HG03469 (cell line): Measurements from ENCODE around the gene POLR2E.
"Not testable (repeated sequence)": the region's sequence is repeated elsewhere in the genome, so short reads cannot be mapped to it uniquely, and the experiment has no call there.

ENCODE experiments used
- ATAC-seq: cut with Tn5 transposase; IDR thresholded peaks from one replicate; pipeline ENCODE4 v1.9.1; 2021; ENCODE audit warnings: mild to moderate bottlenecking, moderate library complexity, moderate number of reproducible peaks; ENCODE audit not compliant: unreplicated experiment

POLR2E gene

GRCh38 chr19:1094978-1095701 is at the start of gene POLR2E:
POLR2E (minus strand) TSS chr19:1095375; CDS start chr19:1095315, 60 bp downstream.
- ATAC-seq: peak; percentile 72

DNA sequence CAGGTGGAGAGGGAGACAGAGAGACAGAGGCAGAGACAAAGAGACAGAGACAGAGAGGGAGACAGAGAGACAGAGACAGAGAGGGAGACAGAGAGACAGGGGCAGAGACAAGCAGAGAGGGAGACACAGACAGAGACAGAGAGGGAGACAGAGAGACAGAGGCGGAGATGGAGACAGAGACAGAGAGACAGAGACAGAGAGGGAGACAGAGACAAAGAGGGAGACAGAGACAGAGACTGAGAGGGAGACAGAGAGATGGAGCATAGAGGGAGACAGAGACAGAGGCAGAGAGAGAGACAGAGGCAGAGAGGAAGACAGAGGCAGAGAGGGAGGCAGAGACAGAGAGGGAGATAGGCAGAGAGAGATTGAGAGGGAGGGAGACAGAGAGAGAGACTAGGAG is 49.6 kb upstream of the POLR2E start:
- ATAC-seq: no peak

DNA sequence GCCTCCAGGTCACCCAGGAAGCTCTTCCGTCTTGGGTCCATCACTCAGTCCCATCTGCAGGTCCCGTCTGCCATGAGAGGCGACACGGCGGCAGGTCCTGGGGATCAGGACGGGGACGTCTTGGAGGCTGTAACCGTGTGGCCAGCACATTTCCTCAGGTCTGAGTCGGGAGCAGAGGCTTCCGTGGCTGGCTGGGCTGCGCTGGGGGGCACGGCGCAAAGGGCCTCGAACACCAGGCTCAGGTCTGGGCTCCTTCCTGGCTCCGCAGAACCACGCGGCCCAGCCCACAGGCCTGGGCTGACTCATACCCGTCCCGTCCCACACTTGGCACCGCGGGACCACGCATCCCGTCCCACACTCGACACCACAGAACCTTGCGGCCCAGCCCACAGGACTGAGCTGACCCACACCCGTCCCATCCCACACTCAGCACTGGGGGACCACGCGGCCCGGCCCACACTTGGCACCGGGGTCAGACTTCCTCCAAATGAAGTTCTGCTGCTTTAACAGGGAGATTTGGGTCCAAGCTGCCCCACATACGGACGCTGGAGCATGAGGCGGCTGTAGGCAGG is 48.7 kb upstream of the POLR2E start:
- no peak for ATAC-seq

GRCh38 chr19:1141944-1142343 is 46.8 kb upstream of the POLR2E start:
- no peak for ATAC-seq

GRCh38 chr19:1140272-1141027 is 45.3 kb upstream of the POLR2E start:
- ATAC-seq: no peak

- no peak for ATAC-seq
Observed at GRCh38 chr19:1139126-1139525, 44.0 kb upstream of the POLR2E start.

DNA sequence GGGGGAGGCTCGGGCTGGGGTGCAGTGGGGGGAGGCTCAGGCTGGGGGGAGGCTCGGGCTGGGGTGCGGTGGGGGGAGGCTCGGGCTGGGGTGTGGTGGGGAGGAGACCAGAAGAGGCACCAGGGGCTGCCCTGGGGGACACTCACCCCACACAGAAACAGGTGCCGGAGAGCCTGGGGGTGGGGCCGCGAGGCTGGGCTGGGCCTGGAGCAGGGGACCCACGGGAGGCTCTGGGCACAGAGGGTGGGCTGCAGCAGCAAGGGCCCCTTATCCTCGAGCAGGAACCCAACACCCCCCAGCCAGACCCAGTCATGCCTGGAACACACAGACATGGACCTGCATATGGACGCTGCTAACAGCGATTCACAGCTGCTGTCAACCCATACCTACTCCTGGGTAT is 42.9 kb upstream of the POLR2E start:
- no peak for ATAC-seq

DNA sequence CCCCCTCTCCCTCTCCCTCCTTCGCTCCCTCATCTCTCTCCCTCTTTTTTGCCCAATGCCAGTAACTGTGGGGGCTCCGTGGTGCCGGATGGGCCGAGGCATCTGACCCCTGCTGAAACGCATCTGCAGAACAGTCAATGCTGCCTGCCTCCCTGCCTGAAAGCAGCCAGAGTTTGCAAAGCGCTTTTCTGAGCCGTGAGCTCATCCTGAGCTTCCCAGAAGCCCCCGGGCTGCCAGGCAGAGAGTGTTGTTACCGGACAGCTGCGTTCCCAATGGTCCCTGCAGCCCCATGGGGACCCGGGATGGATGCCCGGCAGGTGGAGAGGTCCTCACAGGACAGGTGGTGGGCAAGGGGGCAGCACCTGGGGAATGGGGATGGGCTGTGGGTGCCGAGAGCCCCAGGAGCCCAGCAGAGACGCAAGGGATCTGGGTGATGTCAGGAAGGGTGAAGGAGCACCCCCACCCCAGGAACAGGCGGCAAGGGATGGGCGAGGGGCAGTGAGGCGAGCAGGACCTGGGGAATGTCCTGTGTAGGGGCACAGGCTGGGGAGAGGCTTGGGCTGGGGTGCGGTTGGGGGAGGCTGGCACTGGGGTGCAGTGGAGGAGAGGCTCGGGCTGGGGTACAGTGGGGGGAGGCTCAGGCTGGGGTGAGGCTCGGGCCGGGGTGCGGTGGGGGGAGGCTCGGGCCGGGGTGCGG is 41.6 kb upstream of the POLR2E start:
- ATAC-seq: no peak

DNA sequence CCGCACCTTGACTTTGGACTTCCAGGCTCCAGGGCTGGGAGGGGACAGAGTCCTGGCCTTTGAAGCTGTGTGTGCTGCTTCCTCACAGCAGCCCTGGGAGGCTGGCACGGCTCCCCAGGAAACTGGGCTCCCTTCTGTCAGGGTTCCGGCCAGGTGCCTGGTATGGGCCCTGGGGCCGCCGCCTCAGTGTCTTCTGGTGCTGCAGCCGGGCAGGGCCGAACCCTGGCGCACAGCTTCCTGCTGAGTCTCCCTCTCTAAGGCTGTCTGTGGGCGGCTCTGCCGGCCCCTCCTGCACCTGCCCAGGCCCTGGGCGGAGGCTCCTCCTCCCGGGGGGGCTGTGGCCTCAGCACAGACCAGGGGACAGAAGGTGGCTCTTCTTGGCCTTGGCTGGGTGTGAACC is 41.0 kb upstream of the POLR2E start:
- no peak for ATAC-seq

GRCh38 chr19:1135454-1135853 is 40.3 kb upstream of the POLR2E start:
- no peak for ATAC-seq

DNA sequence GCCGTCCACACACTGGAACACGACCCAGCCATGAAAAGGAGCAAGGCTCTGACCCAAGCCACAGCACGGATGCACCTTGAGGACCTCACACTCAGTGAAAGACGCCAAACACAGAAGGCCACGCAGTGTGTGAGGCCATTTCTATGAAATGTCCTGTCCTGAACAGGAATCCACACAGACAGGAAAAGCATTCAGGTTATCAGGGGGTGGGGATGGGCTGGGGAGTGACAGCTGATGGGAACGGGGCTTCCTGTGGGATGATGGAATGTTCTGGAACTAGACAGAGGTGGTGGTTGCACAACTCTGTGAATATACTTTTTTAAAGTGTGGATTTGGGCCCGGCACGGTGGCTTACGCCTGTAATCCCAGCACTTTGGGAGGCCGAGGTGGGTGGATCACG is 39.3 kb upstream of the POLR2E start:
- ATAC-seq: no peak

DNA sequence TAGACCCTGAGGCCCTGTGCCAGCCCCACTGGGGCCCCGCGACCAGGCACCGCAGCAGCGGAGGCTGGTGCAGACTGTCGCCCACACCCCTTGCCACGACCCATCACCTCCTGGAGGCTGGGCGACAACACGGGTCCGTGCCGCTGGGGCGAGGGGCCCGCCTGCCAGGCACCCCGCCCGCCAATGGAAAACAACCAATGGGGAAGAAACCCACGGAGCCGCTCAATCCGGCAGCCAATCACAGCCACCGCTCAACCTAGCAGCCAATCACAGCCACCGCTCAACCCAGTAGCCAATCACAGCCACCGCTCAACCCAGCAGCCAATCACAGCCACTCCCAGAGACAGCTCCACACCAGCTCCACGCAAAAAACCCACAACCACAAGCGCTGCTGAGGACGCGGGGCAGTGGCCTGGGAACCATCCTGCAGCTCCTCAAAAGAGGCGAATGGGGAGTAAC is 38.3 kb upstream of the POLR2E start:
- peak; percentile 30 for ATAC-seq

DNA sequence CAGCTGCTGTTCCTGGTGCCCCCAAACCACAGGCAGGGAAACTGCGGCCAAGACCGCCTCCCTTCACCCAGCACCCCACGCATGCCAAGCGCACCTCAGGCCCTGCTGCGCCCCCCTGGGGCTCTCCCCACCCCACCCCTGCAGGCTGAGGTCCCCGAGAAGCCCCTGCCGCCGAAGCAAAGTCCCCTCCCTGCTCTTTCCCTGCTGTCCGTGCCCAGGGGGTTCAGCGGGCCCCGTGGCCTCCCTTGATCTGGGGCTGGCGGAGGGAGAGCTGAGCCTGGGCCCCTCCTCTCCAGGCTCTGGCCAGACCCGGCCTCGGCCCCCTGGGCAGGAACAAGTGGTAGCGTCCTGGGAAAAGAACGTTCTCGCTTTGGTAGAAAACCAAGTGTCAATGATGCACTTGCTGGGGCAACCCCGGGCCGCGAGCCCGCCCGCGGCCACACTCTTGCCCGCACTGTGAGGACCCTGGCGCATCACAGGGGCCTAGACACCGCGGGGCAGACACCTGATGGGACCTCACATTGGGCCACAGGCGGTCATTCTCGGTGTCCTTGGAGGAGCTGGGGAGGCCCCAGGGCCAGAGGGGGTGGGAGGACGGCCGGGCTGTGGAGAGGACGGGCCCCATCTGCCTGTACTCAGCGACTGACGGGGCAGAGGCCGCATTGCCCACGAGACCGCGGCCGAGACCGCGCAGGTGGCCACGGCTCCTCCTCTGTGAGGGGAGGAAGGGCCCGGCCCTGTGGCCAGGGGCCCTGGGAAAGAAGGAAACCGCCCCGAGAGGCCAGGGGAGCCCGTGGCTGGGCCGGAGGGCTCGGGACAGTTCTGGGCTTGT is 37.6 kb upstream of the POLR2E start:
- ATAC-seq: no peak

DNA sequence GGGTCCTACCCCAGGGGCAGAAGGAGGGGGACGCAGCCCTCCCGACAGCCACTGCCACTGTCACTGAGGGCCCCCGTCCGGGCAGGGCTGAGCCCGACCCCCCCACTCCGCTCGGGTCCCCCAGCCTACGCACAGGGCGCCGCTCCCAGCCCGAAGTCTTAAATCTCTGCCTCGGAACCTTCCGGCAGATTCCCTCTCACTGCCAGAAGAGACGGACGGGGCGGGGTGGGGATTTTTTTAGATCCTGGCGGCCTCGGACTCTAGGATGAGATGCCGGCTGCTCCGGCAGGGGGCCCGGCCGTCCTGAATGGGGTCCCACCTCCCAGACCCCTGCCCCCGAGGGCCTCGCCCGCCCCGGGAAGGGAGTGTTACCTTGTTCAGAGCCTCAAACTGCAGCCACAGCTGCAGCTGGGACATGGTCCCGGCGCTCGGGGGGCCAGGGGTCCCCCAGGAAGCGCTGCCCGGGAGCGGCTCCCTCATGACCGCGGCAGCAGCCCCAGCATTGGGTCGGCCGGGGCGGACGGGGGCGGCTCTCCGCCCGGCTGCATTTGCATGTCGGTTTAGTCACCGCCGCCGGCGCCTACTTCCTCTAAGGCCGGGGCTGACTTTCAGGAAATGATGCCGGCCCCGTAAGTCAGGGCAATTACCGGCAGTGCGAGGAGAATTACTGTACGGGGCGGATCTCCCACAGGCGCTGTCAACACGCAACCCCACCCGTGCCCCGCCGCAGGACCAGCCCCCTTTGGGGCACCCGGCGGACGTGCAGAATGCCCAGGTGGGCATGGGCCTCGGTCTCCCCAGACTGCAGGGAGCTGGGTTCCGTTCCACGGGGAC is 36.8 kb upstream of the POLR2E start:
- no peak for ATAC-seq

GRCh38 chr19:1130771-1131717 is 35.9 kb upstream of the POLR2E start:
- no peak for ATAC-seq

DNA sequence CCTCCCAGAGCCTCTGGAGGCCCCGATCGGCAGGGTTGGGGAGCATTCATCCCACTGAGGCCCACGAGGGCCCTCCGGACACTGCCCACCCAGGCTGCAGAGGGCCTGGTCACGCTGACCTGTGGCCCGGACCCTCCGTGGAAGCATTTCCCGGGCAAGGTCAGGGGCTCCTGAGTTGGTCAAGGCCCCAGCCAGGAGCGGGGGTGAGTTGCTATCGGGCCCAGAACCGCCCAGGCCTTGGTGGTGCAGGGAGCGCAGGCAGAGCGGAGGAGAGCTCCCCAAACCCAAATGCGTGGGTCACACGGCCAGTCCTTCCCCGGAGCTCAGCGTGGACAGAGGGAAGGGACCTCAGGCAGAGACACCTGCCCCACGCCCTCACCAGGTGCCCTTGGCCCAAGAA is 34.4 kb upstream of the POLR2E start:
- ATAC-seq: no peak

GRCh38 chr19:1129084-1129483 is 33.9 kb upstream of the POLR2E start:
- ATAC-seq: not testable (repeated sequence)

DNA sequence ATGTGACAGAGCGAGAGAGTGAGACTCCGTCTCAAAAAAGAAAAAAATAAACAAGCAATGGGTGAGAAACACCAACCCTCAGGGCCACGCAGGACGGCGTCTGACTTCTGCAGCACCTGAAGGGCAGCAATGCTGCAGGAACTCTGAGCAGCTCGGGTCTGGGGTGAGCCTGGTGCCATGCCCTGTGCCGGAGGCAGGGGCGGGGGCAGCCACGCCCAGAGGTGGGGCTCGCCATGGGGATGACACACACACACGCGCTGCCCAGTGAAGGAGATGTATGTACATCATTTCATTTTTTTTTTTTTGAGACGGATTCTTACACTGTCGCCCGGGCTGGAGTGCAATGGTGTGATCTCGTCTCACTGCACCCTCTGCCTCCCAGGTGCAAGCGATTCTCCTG is 32.9 kb upstream of the POLR2E start:
- no peak for ATAC-seq
